Measurements from ENCODE around the gene ARHGEF7. TPM values are rescaled to one million over a fixed set of nuclear protein-coding genes. Genes with fewer than 3 reads are reported as not detected.

The ARHGEF7 gene
- total RNA-seq, 5 donors from 2014 or later (not counting 1 experiment from before 2014, with no cell fraction given), result 68.0 to 85.8 (median 83.7) TPM

DNA sequence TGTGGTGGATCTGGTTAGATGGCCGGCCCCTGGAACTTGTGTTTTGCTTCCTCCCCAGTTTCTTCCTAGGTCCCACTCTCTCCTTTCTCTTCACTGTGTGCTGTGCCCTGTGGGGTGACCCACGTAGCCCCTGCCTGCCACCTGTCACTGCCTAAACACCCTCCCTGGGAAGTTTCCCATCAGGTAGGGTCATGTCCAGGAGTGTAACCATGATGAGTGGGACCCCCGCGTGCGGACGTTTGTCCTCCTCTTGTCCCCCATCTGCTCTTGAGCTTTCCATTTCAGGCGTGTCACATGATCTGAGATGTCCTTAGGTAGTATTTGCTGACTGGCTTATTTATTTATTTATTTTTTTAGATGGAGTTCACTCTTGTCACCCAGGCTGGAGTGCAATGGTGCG is 61.3 kb downstream of the ARHGEF7 start:
- peak overlapping the region in 1 of 3 donors; percentile 76 for H3K4me3 Mint-ChIP-seq
- H3K4me3 ChIP-seq (ENCODE audit: control insufficient read depth in 1 of 2, extremely low read depth in 1 of 2, low read length in 1 of 2), result no peak overlapping the region
- no peaks in the 10 kb centered on the region for H3K9me3 ChIP-seq
- CTCF ChIA-PET, result interaction anchor here in 1 of 2 donors (0.8 kb wide), 1 partner anchor 109 kb away, joined by 3 read pairs; no protein-coding TSS in a partner anchor
- no peaks in the 10 kb centered on the region for H3K27me3 Mint-ChIP-seq
- H3K4me1 ChIP-seq (ENCODE audit: control insufficient read depth in 1 of 2, extremely low read depth in 1 of 2, insufficient read depth in 2 of 2, low read length in 2 of 2), result peaks cover 58 to 63% of the 10 kb centered on the region in 2 experiments
- H3K27ac ChIP-seq (ENCODE audit: low read length), result peak overlapping the region; percentile 71
- WGBS (ENCODE audit: insufficient coverage), result 100% methylated on average over 2 of the region's 8 CpGs
- POLR2A ChIA-PET, result interaction anchor here in 1 of 2 donors (0.7 kb wide), 1 partner anchor 106 kb away, joined by 3 read pairs; no protein-coding TSS in a partner anchor
- DNase-seq (no peak), ATAC-seq (replicated peaks in 1 of 4) (no peak)
- H3K9me3 Mint-ChIP-seq, result peaks cover 0 to 2% (median 0%) of the 10 kb centered on the region in 3 donors
- peaks cover 0 to 11% of the 10 kb centered on the region in 2 donors for H3K36me3 ChIP-seq (ENCODE audit: control insufficient read depth in 2 of 2, extremely low read depth in 1 of 2, insufficient read depth in 1 of 2, low read length in 1 of 2)
- peaks cover 36% of the 10 kb centered on the region for H3K36me3 Mint-ChIP-seq
- H3K27ac Mint-ChIP-seq, result peak overlapping the region; percentile 96 to 99
- no peaks in the 10 kb centered on the region for H3K27me3 ChIP-seq (replicated peaks in 1 of 2; ENCODE audit: control insufficient read depth in 2 of 2, extremely low read depth in 1 of 2, insufficient read depth in 2 of 2, low read length in 1 of 2)
- H3K4me1 Mint-ChIP-seq, result peaks cover 80 to 87% (median 87%) of the 10 kb centered on the region in 3 donors

DNA sequence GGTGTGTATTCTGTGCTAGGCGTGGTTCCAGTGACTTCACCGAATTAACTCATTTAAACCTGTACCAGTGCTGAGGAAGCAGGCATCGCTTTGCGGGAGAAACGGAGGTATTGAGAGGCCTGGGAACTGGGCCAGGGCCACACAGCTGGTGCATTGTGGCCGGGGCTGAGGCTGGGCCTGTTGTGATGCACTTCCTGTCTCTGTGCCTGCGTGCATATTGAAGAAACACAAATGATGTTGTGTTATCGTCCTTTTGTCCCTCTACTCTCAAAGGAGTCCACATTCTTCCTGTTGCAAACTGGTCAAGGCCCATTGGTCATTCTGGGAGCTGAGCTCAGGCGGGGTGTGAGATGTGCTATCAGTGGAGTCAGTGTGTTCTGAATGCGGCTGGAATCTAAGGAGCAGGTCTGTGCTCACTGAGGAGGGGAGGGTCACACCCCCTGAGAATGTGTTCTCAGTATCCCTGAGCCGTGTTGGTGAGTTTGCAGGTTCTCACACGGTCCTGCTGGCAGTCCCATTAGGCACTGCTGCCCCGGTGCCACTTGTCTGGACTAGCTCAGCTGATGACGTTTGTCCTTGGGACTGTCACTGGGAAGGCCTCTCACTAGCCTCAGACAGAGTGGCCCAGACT is 62.1 kb downstream of the ARHGEF7 start:
- peaks cover 82 to 87% (median 87%) of the 10 kb centered on the region in 3 donors for H3K4me1 Mint-ChIP-seq
- 46% methylated on average over 14 of the region's 14 CpGs for WGBS (ENCODE audit: insufficient coverage)
- H3K27me3 Mint-ChIP-seq, result no peaks in the 10 kb centered on the region
- no peaks in the 10 kb centered on the region for H3K27me3 ChIP-seq (replicated peaks in 1 of 2; ENCODE audit: control insufficient read depth in 2 of 2, extremely low read depth in 1 of 2, insufficient read depth in 2 of 2, low read length in 1 of 2)
- H3K27ac ChIP-seq (ENCODE audit: low read length), result peak overlapping the region; percentile 71
- peak overlapping the region; percentile 96 to 99 for H3K27ac Mint-ChIP-seq
- peak overlapping the region; percentile 47 to 76 (median 68) for H3K4me3 Mint-ChIP-seq
- H3K9me3 Mint-ChIP-seq, result peaks cover 0 to 4% (median 0%) of the 10 kb centered on the region in 3 donors
- H3K4me1 ChIP-seq (ENCODE audit: control insufficient read depth in 1 of 2, extremely low read depth in 1 of 2, insufficient read depth in 2 of 2, low read length in 2 of 2), result peaks cover 63 to 66% of the 10 kb centered on the region in 2 experiments
- H3K36me3 ChIP-seq (ENCODE audit: control insufficient read depth in 2 of 2, extremely low read depth in 1 of 2, insufficient read depth in 1 of 2, low read length in 1 of 2), result peaks cover 0 to 8% of the 10 kb centered on the region in 2 donors
- ATAC-seq (replicated peaks in 1 of 4) (peak; percentile 73 to 90 (median 80)), DNase-seq (peak in 34 of 35 experiments; percentile 49 to 88 (median 73))
- ChIA-PET POLR2A (interaction anchor here in 1 of 2 donors (0.7 to 1.4 kb wide), 2 partner anchors 23 to 107 kb away, joined by 3 to 4 read pairs; no protein-coding TSS in a partner anchor), CTCF (interaction anchor here in 1 of 2 donors (0.8 to 1.2 kb wide), 2 partner anchors 12 to 110 kb away, joined by 3 read pairs; no protein-coding TSS in a partner anchor)
- peaks cover 38% of the 10 kb centered on the region for H3K36me3 Mint-ChIP-seq
- no peak overlapping the region for H3K4me3 ChIP-seq (ENCODE audit: control insufficient read depth in 1 of 2, extremely low read depth in 1 of 2, low read length in 1 of 2)
- no peaks in the 10 kb centered on the region for H3K9me3 ChIP-seq

DNA sequence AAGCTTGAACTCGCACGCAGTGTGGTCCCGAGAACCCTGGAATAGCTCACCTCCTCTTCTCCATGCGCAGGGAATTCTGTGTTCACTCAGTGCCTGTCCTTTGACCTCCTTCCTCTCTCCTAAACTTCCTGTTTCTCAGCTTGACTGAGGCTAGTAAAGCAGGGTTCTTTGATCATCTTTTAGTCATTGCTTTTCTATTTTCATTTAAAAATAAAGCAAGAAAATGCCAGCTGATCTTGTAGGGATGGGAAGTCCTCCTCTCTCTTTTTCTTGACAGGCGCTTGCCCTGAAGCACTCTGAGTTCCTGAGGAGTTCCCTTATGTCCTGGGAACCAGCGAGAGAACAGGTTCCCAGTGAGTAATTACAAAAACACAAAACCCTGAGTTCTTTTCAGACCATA is 62.8 kb downstream of the ARHGEF7 start:
- no peaks in the 10 kb centered on the region for H3K27me3 ChIP-seq (replicated peaks in 1 of 2; ENCODE audit: control insufficient read depth in 2 of 2, extremely low read depth in 1 of 2, insufficient read depth in 2 of 2, low read length in 1 of 2)
- POLR2A ChIA-PET, result interaction anchor here in 1 of 2 donors (1.4 kb wide), 1 partner anchor 23 kb away, joined by 4 read pairs; no protein-coding TSS in a partner anchor
- H3K9me3 ChIP-seq, result no peaks in the 10 kb centered on the region
- CTCF ChIA-PET, result interaction anchor here in 1 of 2 donors (1.2 kb wide), 1 partner anchor 11 kb away, joined by 3 read pairs; no protein-coding TSS in a partner anchor
- Mint-ChIP-seq H3K36me3 (peaks cover 38% of the 10 kb centered on the region), H3K9me3 (peaks cover 0 to 4% (median 0%) of the 10 kb centered on the region in 3 donors), H3K27me3 (no peaks in the 10 kb centered on the region), H3K4me1 (peaks cover 89 to 91% (median 89%) of the 10 kb centered on the region in 3 donors), H3K4me3 (peak overlapping the region in 1 of 3 donors; percentile 76), H3K27ac (peak overlapping the region; percentile 96 to 99)
- no peak overlapping the region for H3K4me3 ChIP-seq (ENCODE audit: control insufficient read depth in 1 of 2, extremely low read depth in 1 of 2, low read length in 1 of 2)
- WGBS (ENCODE audit: insufficient coverage), result 95% methylated on average over 3 of the region's 6 CpGs
- no peak for DNase-seq
- H3K4me1 ChIP-seq (ENCODE audit: control insufficient read depth in 1 of 2, extremely low read depth in 1 of 2, insufficient read depth in 2 of 2, low read length in 2 of 2), result peaks cover 70 to 74% of the 10 kb centered on the region in 2 experiments
- peaks cover 0 to 5% of the 10 kb centered on the region in 2 donors for H3K36me3 ChIP-seq (ENCODE audit: control insufficient read depth in 2 of 2, extremely low read depth in 1 of 2, insufficient read depth in 1 of 2, low read length in 1 of 2)
- no peak for ATAC-seq (replicated peaks in 1 of 4)
- peak overlapping the region; percentile 71 for H3K27ac ChIP-seq (ENCODE audit: low read length)

DNA sequence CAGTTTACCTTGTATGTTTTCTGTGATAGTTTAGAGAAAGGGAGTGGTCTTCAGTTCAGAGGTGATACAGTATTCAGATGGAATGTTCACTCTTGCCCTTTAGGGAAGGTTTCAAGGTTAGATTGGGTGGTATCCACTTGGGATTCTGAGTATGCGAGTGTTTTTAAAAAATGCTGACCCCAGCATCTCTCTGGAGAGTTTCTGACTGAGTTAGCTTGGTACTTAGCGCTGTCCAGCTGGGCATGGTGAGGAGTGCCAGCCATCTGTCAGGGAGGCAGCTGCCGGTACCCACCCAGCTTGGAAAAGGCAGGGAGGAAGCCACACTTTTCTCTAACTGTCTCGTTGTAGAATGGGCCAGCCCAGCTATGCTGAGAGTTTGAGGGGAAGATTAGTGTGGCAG is 63.3 kb downstream of the ARHGEF7 start:
- Mint-ChIP-seq H3K36me3 (peaks cover 35% of the 10 kb centered on the region), H3K27ac (peak overlapping the region; percentile 96 to 99), H3K9me3 (peaks cover 0 to 4% (median 0%) of the 10 kb centered on the region in 3 donors), H3K4me3 (peak overlapping the region in 1 of 3 donors; percentile 76), H3K4me1 (peaks cover 92 to 94% (median 93%) of the 10 kb centered on the region in 3 donors), H3K27me3 (no peaks in the 10 kb centered on the region)
- Histone ChIP-seq H3K36me3 (ENCODE audit: control insufficient read depth in 2 of 2, extremely low read depth in 1 of 2, insufficient read depth in 1 of 2, low read length in 1 of 2) (peaks cover 0 to under 1% of the 10 kb centered on the region in 2 donors), H3K4me1 (ENCODE audit: control insufficient read depth in 1 of 2, extremely low read depth in 1 of 2, insufficient read depth in 2 of 2, low read length in 2 of 2) (peaks cover 75 to 76% of the 10 kb centered on the region in 2 experiments), H3K27ac (ENCODE audit: low read length) (no peak overlapping the region), H3K27me3 (replicated peaks in 1 of 2; ENCODE audit: control insufficient read depth in 2 of 2, extremely low read depth in 1 of 2, insufficient read depth in 2 of 2, low read length in 1 of 2) (no peaks in the 10 kb centered on the region), H3K9me3 (no peaks in the 10 kb centered on the region), H3K4me3 (ENCODE audit: control insufficient read depth in 1 of 2, extremely low read depth in 1 of 2, low read length in 1 of 2) (no peak overlapping the region)
- ATAC-seq (replicated peaks in 1 of 4), result no peak
- POLR2A ChIA-PET, result interaction anchor here in 1 of 2 donors (1.4 kb wide), 1 partner anchor 24 kb away, joined by 4 read pairs; no protein-coding TSS in a partner anchor
- DNase-seq, result no peak
- CTCF ChIA-PET, result interaction anchor here in 1 of 2 donors (1.2 kb wide), 1 partner anchor 10 kb away, joined by 3 read pairs; no protein-coding TSS in a partner anchor
- 96% methylated on average over 4 of the region's 4 CpGs for WGBS (ENCODE audit: insufficient coverage)

DNA sequence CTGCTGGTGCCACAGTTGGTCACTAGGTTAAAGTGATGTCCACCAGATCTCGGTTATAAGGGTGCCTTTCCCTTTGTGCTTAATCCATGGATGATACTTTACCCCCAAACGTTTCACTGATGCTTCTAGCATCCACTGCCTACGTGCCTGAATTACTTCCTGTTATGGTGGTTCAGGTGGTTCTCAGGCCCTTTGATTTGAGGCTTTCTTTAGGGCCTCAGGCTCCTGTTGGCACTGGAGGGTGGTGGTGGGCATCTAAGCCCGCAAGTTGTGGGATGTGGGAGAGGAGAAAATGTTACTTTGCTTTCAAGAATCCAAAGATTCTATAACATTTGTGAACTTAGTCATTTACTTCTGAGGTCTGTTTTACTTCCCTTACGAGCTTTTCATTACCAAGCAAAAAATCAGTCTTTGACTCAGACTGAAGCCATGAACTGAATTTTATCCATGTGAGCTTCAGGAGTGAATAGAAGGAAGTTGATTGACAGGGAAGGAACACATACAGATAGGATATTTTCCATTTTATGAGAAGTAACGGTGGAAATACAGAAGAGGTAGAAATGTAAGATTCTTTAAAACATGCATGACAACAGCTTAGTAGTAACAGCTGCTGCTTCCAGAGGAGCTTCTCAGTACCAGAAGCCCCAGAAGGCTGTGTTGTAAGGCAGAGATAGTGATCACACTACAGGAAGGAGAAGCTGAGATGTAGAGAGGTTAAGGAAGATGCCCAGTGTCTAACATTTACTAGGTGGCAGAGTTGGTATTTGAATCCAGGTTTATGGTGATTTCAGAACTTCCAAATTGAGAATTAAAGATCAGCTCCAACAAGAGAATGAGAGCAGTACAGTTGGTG is 65.0 kb downstream of the ARHGEF7 start:
- POLR2A ChIA-PET, result interaction anchor here in 1 of 2 donors (1.0 kb wide), 1 partner anchor 32 kb away, joined by 3 read pairs; no protein-coding TSS in a partner anchor
- no peaks in the 10 kb centered on the region for H3K36me3 ChIP-seq (ENCODE audit: control insufficient read depth in 2 of 2, extremely low read depth in 1 of 2, insufficient read depth in 1 of 2, low read length in 1 of 2)
- H3K9me3 ChIP-seq, result no peaks in the 10 kb centered on the region
- no peaks in the 10 kb centered on the region for H3K27me3 ChIP-seq (replicated peaks in 1 of 2; ENCODE audit: control insufficient read depth in 2 of 2, extremely low read depth in 1 of 2, insufficient read depth in 2 of 2, low read length in 1 of 2)
- ATAC-seq (replicated peaks in 1 of 4) (peak in 2 of 4 experiments; percentile 19 to 23), DNase-seq (peak in 3 of 35 experiments; percentile 31 to 36 (median 34))
- H3K4me3 ChIP-seq (ENCODE audit: control insufficient read depth in 1 of 2, extremely low read depth in 1 of 2, low read length in 1 of 2), result peak overlapping the region in 1 of 2 donors; percentile 2
- H3K27me3 Mint-ChIP-seq, result no peaks in the 10 kb centered on the region
- peaks cover 25% of the 10 kb centered on the region for H3K36me3 Mint-ChIP-seq
- peak overlapping the region in 1 of 3 donors; percentile 34 for H3K4me3 Mint-ChIP-seq
- peaks cover 0 to 4% (median 0%) of the 10 kb centered on the region in 3 donors for H3K9me3 Mint-ChIP-seq
- peaks cover 96 to 98% (median 97%) of the 10 kb centered on the region in 3 donors for H3K4me1 Mint-ChIP-seq
- H3K4me1 ChIP-seq (ENCODE audit: control insufficient read depth in 1 of 2, extremely low read depth in 1 of 2, insufficient read depth in 2 of 2, low read length in 2 of 2), result peaks cover 84% of the 10 kb centered on the region in 2 experiments
- WGBS (ENCODE audit: insufficient coverage), result 88% methylated on average over 1 of the region's 6 CpGs
- H3K27ac Mint-ChIP-seq, result peak overlapping the region; percentile 80 to 91
- CTCF ChIA-PET, result interaction anchor here (0.5 to 1.1 kb wide), 2 partner anchors 9 to 554 kb away, joined by 3 read pairs; no protein-coding TSS in a partner anchor
- H3K27ac ChIP-seq (ENCODE audit: low read length), result peak overlapping the region; percentile 50
